Uterus (tissue), 4 donors: Measurements from ENCODE around the gene RHCG. TPM values are rescaled to one million over a fixed set of nuclear protein-coding genes. Genes with fewer than 3 reads are reported as not detected.

Experiments
- DNase-seq, 2 donors: peaks; one replicate each; pipeline ENCODE4 v3.0.0-alpha.2; 2019 to 2020
- H3K27ac ChIP-seq, 2 donors: fragments of 200-600 bp; sonication (generic); 1 replicate in 1 of 2; 2 replicates in 1 of 2; pipeline ENCODE4 v1.5.1; 2016 to 2018
- H3K27me3 ChIP-seq, 2 donors: fragments of 200-600 bp; sonication (generic); one replicate each; pipeline ENCODE4 v1.5.1; 2018 to 2019; ENCODE audit warnings: control low read depth in 1 of 2
- H3K36me3 ChIP-seq, 2 donors: fragments of 200-600 bp; sonication (generic); one replicate each; pipeline ENCODE4 v1.5.1; 2019; ENCODE audit warnings: control low read depth in 1 of 2
- H3K4me1 ChIP-seq, 2 donors: fragments of 200-600 bp; sonication (generic); one replicate each; pipeline ENCODE4 v1.5.1; 2018 to 2019; ENCODE audit warnings: control low read depth in 1 of 2
- H3K4me3 ChIP-seq, 2 donors: fragments of 200-600 bp; sonication (generic); 1 replicate in 1 of 2; 2 replicates in 1 of 2; pipeline ENCODE4 v1.5.1; 2018 to 2019; ENCODE audit warnings: mild to moderate bottlenecking in 1 of 2
- H3K9me3 ChIP-seq, 2 donors: fragments of 200-600 bp; sonication (generic); one replicate each; pipeline ENCODE4 v1.5.1; 2019; ENCODE audit warnings: control low read depth in 1 of 2
- POLR2A ChIP-seq, 2 donors: fragments of 450-650 bp; IDR thresholded peaks; one replicate each; pipeline ENCODE4 v1.6.1; 2016; ENCODE audit warnings: antibody characterized with exemption in 2 of 2, mild to moderate bottlenecking in 1 of 2, moderate library complexity in 1 of 2
- intact Hi-C: fragments of 100-400 bp; cut with DNase I; formaldehyde crosslinking; loops from one replicate; pipeline ENCODE4 v1.15.1; 2023; ENCODE audit warnings: low total_unique reads
- total RNA-seq, 4 donors: library from RNA; depleted of rRNA in 3 of 4; stranded (reverse); fragments of >200 nt in 3 of 4; gene quantifications; one replicate each; pipeline versions ENCODE4 v1.1.0 to v1.2.4, GENCODE V29; 2014 to 2023
- TF ChIP-seq, protein P1 (sequence below), 4 experiments: fragments of 200-600 bp in 2 of 4; fragments of 450-650 bp in 2 of 4; sonication (generic) in 2 of 4; IDR thresholded peaks; one replicate each; pipeline ENCODE4 v1.5.1; 2016 to 2019; ENCODE audit warnings: antibody characterized with exemption in 4 of 4, mild to moderate bottlenecking in 2 of 4, moderate library complexity in 1 of 4
- donor health status: DM: yes; HTN: yes; CAD: no.

Gene RHCG
- total RNA-seq, 4 donors from 2014 or later, result 0.14 to 2.9 (median 0.58) TPM; not detected in 1

DNA sequence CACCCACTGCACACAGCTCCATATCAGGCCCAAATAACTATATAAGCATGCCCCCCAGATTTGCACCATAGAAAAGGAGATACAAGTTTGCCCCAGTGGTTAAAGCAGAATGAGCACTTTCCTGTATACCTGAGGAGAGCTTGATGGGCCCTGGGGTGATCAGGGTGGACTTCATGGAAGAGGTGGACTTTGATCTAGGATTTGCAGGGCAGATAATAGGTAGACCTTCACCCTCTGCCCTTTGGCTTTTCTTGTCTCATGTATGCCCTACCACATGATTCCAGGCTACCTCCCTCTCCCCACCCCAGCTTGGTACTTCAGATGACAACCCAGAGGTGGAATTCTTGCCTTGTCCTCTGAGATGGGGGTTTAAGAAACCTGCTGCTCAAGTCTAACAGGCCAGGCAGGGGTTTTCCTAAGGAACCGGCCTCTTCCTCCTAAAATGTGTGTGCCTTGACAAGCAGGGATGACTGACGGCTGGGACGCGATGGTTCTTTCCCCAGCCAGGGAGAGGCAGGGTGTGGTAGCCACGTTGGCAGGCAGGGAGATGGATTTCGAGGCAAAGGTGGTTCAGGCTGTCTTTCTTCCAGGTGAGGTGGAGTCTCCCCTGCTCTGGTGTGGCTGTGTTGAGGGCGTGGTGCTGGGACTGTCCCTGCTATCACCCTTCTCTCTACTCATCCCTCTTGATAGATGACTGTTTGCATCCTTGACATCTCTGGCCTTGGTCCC is 6.6 kb upstream of the RHCG start:
- DNase-seq, result no peak
- no peak for TF ChIP-seq POLR2A (IDR thresholded peaks at IDR 0.05)
- TF ChIP-seq, protein P1, sequence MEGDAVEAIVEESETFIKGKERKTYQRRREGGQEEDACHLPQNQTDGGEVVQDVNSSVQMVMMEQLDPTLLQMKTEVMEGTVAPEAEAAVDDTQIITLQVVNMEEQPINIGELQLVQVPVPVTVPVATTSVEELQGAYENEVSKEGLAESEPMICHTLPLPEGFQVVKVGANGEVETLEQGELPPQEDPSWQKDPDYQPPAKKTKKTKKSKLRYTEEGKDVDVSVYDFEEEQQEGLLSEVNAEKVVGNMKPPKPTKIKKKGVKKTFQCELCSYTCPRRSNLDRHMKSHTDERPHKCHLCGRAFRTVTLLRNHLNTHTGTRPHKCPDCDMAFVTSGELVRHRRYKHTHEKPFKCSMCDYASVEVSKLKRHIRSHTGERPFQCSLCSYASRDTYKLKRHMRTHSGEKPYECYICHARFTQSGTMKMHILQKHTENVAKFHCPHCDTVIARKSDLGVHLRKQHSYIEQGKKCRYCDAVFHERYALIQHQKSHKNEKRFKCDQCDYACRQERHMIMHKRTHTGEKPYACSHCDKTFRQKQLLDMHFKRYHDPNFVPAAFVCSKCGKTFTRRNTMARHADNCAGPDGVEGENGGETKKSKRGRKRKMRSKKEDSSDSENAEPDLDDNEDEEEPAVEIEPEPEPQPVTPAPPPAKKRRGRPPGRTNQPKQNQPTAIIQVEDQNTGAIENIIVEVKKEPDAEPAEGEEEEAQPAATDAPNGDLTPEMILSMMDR (IDR thresholded peaks at IDR 0.05), result no peak
- Histone ChIP-seq H3K27ac (no peak overlapping the region), H3K4me1 (no peaks in the 10 kb centered on the region), H3K4me3 (no peak overlapping the region), H3K27me3 (no peaks in the 10 kb centered on the region), H3K9me3 (no peaks in the 10 kb centered on the region), H3K36me3 (no peaks in the 10 kb centered on the region)
- intact Hi-C loops, result no loop called here

DNA sequence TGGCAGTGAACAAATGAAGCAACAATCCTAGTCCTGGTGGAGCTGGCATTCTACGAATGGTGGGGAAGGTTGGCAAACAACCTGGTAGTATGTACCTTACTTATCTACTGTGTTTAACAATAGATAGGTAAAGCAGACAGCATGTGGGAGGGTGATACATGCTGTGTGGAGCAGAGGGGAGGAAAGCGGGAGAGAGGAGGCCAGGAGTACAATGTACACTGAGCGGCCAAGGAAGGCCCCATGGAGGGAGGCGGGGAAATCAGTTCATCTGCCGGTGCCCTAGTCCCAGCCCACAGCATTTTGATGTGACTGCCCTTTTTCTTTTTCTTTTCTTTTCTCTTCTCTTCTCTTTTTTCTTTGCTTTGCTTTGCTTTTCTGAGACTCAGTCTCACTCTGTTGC is 5.3 kb upstream of the RHCG start:
- Histone ChIP-seq H3K27me3 (no peaks in the 10 kb centered on the region), H3K36me3 (no peaks in the 10 kb centered on the region), H3K4me1 (no peaks in the 10 kb centered on the region), H3K9me3 (no peaks in the 10 kb centered on the region), H3K27ac (no peak overlapping the region), H3K4me3 (no peak overlapping the region)
- TF ChIP-seq, protein P1 (IDR thresholded peaks at IDR 0.05), result no peak
- no peak for TF ChIP-seq POLR2A (IDR thresholded peaks at IDR 0.05)
- intact Hi-C loops, result no loop called here
- no peak for DNase-seq

DNA sequence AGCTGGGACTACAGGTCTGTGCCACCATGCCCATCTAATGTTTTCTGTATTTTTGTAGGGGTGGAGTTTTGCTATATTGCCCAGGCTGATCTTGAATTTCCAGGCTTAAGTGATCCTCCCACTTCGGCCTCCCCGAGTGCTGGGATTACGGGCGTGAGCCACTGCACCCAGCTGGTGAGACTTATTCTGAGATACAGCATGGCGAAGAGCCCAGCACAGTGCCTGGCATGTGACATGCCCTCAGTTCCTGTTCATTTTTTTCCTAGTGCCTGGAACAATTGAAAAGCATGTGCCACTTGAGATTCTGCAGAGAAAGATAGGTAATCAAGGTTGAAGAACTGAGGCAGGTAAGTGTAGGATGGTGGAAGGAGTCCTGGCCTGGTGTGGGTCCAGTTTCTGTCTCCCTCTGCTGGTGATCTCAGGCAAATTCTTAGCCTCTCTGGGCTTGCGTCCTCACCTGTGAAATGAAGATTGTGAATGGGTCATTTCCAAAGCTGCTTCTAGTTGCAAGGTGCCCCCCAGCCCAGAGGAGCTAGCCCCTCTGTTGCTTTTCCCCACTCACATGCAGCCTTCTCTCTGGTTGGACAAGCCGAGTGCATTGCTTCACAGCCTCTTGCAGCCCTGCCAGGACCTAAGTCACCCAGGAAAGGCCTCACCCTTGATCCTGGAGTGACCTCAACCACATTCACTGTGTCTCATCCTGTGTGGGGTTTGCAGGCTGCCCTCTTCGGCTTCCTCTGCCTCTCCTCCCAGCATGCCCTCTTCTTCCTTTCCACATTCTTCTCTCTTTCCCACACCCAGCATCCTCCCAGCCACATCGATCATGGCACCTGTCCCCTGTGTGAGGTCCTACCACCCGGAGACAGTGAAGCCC is 4.3 kb upstream of the RHCG start:
- Histone ChIP-seq H3K36me3 (no peaks in the 10 kb centered on the region), H3K27ac (no peak overlapping the region), H3K4me3 (no peak overlapping the region), H3K27me3 (peaks cover 0 to 5% of the 10 kb centered on the region in 2 donors), H3K4me1 (no peaks in the 10 kb centered on the region), H3K9me3 (no peaks in the 10 kb centered on the region)
- intact Hi-C loops, result no loop called here
- TF ChIP-seq, protein P1 (IDR thresholded peaks at IDR 0.05), result no peak
- no peak for TF ChIP-seq POLR2A (IDR thresholded peaks at IDR 0.05)
- no peak for DNase-seq

DNA sequence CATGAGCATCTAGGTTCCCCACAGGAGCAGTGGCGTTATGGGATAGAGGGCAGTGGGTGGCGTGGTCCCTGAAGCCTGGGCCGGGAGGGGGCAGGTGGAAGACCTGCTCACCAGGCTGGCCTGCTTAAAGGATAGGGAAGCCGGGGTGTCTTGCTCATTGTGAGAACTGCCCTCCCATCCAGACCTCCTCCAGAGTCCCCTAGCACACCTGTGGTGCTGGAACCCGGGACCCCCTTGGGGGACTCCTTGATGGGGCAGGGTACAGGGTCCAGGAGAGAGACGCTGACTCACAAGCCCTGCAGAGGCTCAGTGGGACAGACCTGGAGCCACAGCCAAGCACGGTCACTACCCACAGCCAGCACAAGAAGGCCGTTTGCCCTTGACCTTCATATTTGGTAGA is 2.8 kb upstream of the RHCG start:
- no peak for DNase-seq
- Histone ChIP-seq H3K4me1 (no peaks in the 10 kb centered on the region), H3K4me3 (no peak overlapping the region), H3K36me3 (no peaks in the 10 kb centered on the region), H3K9me3 (no peaks in the 10 kb centered on the region), H3K27ac (no peak overlapping the region), H3K27me3 (peaks cover 0 to 10% of the 10 kb centered on the region in 2 donors)
- intact Hi-C loops, result no loop called here
- no peak for TF ChIP-seq POLR2A (IDR thresholded peaks at IDR 0.05)
- TF ChIP-seq, protein P1 (IDR thresholded peaks at IDR 0.05), result no peak

DNA sequence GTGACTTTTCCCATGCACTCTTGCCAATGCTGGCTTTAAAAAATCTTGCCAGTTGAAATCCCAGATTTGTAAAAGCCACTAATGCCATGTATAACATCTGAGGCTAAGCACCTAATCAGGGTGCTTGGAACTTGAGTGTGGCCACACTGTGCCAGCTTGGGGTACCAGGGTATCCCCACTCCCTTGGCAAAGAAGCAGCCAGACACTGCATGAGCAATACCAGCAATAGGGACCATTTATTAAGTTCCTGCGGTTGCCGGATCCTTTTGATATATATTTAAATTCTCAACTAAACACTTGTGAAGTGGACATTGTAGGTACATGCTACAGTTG is 2.2 kb upstream of the RHCG start:
- Histone ChIP-seq H3K27me3 (peaks cover 0 to 10% of the 10 kb centered on the region in 2 donors), H3K27ac (no peak overlapping the region), H3K4me3 (no peak overlapping the region), H3K9me3 (no peaks in the 10 kb centered on the region), H3K4me1 (no peaks in the 10 kb centered on the region), H3K36me3 (no peaks in the 10 kb centered on the region)
- intact Hi-C loops, result no loop called here
- TF ChIP-seq POLR2A (IDR thresholded peaks at IDR 0.05), result no peak
- TF ChIP-seq, protein P1 (IDR thresholded peaks at IDR 0.05), result no peak
- no peak for DNase-seq
